ENCODE measurements around the gene LCOR. TPM values are rescaled to one million over a fixed set of nuclear protein-coding genes. Genes with fewer than 3 reads are reported as not detected.

LCOR gene
- total RNA-seq, 1 donor from 2014 or later = 14.8 TPM

- no peak for DNase-seq (ENCODE audit: low read depth, low spot score)
Measured at GRCh38 chr10:96984541-96985131, 152.5 kb downstream of the LCOR start.

DNA sequence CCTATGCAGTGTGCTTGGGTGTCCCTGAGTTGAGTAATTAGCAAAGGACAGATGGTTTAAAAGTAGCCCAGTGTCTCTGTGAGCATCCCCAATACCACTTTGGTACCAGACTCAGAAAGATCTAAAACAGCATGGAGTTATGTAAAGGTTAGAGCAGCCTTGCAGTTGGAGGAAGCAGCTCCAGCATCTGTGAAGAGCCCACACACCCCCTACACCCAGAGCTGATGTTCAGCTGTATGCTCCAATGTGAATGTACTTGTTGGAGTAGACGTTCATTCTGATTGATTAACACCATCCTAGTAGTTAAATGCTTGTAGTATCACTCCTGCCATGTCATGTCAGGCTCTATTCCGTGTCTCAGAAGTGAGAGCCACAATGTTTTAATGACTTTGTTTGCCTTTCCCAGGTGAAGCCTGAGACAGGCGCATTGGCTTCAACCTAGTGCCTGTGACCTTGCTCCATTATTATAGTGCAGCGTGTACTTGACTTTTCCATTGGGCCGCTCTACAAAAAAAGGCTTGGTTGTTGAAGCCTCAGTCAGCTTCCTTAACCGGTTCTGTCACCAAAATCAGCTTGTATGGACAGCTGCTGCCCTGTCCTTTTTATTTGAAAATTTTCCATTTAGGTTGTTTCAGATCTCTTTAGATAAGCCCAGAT, 154.2 kb downstream of the LCOR start:
- no peak for DNase-seq (ENCODE audit: low read depth, low spot score)

DNA sequence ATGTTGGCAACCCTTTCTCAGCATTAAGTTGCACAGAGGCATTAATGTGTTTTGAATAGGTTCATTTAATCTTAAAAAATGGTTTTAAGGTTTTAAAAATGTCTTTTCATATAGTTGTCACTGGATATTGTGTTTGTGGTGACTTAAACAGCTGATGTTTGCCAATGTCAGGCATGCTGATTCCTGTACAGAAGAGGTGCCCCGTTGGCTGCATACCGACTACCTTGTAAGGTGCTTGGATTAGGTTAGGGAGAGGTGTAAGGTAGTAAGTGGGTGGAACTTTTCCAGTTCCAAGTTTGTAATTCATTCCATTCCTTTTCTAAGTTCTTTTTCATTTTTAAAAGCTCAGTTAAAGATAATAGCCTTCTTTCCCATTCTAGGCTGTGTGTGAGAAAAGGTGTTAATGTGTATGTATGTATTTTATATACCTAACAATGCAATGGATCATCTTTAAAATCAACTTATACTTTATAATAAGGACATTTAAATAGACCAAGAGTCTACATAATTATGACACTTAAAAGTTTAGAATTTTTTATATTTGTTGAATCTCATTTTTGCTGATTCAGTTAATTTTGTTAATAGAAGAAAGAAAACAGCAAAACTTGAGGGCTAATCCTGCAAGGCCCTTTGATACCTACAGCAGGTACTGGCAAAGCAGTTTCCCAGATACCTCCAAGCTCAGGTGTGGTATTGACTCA, 155.2 kb downstream of the LCOR start:
- no peak for DNase-seq (ENCODE audit: low read depth, low spot score)

- no peak for DNase-seq (ENCODE audit: low read depth, low spot score)
Measured at GRCh38 chr10:96987842-96988175, 155.7 kb downstream of the LCOR start.

GRCh38 chr10:96988426-96988825, 156.3 kb downstream of the LCOR start:
- no peak for DNase-seq (ENCODE audit: low read depth, low spot score)

- no peak for DNase-seq (ENCODE audit: low read depth, low spot score)
Measured at GRCh38 chr10:96991313-96991841, 159.3 kb downstream of the LCOR start.

DNA sequence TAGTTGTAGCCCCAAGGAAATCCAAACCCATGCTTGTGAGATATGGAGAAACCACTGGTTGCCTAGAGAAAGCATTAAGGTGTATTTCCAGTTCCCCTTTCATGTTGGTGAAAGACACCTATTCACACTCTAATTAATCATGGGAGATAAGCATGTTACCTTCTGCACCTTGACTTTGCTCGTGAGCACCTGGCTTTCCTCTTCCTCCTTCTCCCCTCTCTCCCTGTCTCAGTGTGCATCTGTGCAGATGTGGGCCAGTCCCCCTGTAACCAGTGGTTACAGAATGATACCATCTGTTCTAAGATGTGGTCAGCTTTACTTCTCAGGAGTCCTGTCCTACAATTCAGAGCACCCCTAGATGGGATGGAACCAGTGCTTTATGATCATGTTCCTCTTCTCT, 160.6 kb downstream of the LCOR start:
- no peak for DNase-seq (ENCODE audit: low read depth, low spot score)

DNA sequence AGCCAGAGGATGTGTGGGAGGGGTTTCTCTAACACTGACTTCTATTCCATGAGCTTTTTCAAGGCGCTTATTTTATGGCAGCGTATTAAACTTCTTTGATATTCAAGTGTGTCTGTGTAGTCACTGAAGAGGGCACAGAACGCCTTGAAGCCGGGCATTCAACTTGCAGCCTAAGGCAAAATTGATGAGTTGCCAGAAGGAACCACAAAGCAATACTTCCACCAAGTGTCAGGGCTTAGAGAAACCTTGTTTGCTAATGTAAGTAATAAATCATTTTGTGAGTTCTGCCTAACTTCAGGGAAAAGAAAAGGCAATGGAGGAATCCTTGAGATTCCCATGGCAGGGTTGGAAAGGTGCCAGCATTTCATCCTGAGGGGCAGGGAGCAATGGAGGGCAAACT, 163.8 kb downstream of the LCOR start:
- DNase-seq (ENCODE audit: low read depth, low spot score) = no peak

DNA sequence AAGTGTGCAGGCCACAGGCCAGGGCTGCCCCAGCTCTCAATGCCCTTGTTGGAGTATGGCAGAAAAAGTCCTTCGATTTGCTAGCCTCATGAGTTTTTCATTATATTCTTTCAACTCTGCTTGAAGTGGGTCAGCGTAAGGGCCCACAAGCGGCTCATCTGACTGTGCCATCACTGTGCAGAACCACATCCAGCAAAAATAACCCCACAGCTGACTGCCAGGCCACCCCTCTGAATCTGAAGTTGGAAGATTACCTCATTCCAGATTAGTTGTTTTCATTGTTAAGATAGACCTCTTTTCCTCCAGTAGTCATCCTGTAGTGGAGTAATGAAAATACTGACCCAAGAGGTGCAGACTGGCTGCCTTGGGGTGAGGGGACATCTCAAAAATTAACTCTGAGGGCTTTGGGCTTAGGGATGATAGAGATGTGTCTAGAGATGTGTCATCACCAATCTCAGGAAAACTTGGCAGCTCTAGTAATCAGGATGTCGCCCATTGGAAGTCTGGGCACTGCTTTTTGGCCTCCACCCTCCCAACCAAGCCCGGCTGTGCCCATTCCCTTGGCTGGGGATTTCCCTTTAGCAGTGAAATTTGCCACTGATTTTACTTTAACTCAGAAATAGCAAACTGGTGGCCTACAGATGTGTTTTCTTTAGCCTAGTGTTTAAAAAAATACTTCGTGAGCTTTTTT, 164.3 kb downstream of the LCOR start:
- no peak for DNase-seq (ENCODE audit: low read depth, low spot score)

GRCh38 chr10:96998329-96998888, 166.3 kb downstream of the LCOR start:
- DNase-seq (ENCODE audit: low read depth, low spot score) = no peak

GRCh38 chr10:96999337-96999736, 167.2 kb downstream of the LCOR start:
- no peak for DNase-seq (ENCODE audit: low read depth, low spot score)

DNA sequence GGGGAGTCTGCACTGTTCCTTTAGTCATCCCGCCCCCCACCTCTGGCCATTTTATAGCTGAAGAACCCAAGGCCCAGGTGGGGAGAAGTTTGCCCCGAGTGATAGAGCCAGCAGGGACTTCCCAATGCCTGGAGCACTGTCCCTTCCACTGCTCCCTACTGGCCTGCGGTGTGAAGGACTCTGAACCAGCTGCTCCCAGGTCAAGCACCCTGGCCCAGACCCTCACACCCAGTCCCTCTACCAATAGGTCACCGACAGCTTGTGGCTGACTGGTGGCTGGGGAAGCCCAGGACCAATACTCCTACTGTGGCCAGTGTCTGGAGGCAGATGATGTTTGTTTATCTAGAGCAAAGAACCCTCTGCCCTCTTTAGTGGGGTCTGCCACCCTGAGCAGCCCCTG, 167.9 kb downstream of the LCOR start:
- no peak for DNase-seq (ENCODE audit: low read depth, low spot score)

- no peak for DNase-seq (ENCODE audit: low read depth, low spot score)
Measured at GRCh38 chr10:97000487-97001182, 168.5 kb downstream of the LCOR start.

GRCh38 chr10:97001183-97001991, 169.3 kb downstream of the LCOR start:
- DNase-seq (ENCODE audit: low read depth, low spot score) = no peak

DNA sequence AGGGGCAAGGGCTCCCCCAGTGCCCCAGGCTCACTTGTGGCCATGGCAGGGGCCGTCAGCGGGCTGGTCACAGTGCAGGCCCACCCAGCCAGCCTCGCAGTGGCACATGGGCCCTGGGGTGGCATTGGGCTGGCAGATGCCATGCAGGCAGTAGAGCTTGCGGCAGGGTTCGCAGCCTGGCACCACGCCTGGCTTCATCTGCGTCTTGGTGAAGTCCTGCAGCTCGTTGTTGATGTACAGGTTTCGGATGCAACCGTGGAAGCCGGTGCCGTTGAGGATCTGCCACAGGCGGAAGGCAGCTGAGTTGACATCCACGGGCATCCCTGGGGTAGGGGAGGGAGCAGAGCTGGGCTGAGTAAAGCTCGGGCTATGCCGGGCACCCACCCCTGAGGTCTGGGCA, 170.6 kb downstream of the LCOR start:
- DNase-seq (ENCODE audit: low read depth, low spot score) = no peak

DNA sequence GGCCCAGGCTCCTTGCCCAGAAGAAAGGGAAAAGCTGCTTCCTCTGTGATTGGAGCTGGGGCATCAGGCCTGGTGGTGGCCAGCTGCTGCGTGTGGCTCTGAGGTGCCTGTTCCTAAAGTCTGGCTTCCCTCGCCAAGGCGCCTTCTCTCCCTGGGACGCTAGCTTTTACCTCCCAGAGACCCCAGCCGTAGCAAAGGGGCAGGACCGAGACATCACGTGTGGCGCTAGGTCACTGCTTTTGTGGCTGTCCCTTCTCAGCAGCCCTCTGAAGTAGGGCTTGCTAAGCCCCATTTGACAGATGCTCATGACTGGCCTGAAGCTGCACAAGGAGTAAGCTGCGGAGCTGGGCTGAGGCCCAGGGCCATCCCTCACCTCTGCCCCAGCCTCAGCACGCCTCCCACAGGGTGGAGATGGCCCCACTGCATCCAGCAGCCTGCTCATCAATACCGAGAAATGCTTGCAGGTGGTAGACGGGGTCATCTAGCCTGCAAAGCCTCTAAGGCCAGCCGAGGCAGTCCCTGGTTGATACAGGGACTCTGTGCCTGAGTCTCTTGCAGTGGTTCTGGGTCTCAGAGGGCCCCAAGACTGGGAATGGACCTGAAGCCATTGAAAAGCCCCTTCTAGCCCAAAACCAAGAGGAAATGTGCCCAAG, 171.2 kb downstream of the LCOR start:
- DNase-seq (ENCODE audit: low read depth, low spot score) = no peak

DNA sequence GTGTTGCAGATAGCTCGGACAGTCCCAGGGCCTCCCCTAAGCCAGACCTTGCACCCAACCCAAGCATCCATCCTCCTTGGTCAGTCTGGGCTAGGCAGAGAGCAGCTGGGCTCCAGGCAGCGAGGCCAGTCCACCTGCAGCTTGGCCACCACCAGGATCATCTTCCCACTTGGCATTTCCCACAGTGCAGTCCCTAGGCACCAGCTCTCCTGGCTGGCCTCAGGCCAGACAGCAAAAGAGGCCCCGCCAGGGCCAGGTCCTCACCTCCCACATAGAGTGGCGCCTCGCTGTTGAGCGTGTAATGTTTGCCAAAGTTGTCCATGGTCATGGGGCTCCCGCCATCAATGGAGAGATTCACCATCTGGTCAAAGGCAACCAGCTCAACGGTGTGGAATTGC, 171.7 kb downstream of the LCOR start:
- no peak for DNase-seq (ENCODE audit: low read depth, low spot score)

DNA sequence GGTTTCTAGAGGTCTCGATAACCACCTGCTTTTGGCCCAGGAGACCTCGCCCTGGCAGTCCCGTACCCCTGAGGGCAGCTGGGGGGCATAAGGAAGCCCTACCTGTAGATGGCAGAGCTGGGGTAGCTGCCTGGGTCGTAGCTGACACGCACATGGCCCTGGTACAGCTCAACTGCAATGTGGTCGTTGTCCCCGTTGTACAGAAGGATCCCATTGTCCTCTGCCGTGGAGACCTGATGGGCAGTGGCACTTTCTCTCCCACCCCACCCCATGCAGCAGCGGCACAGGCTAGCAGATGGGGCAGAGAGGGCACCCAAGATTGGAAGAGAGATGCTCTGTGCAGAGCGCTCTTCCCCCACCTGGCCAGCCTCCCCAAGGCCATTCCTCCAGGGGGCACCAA, 172.5 kb downstream of the LCOR start:
- no peak for DNase-seq (ENCODE audit: low read depth, low spot score)

DNA sequence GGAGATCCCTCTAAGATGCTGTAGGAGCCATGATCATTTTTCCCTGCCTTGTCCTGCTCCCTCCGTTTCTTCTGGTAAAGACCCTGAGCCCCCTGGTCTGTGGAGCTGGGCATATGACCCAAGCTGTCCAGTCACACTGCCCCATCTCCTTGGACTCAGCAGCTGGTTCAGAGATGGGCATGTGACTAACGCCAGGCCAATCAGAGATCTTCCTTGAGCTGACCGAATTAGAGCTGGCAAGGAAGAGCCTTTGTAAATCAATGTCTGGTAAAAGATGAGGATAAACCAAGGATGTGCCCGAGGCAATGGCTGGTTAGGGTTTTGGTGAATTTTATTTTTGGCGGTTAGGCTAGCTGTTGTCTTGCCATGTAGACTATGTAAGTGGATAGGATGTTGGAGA, 173.3 kb downstream of the LCOR start:
- no peak for DNase-seq (ENCODE audit: low read depth, low spot score)

DNA sequence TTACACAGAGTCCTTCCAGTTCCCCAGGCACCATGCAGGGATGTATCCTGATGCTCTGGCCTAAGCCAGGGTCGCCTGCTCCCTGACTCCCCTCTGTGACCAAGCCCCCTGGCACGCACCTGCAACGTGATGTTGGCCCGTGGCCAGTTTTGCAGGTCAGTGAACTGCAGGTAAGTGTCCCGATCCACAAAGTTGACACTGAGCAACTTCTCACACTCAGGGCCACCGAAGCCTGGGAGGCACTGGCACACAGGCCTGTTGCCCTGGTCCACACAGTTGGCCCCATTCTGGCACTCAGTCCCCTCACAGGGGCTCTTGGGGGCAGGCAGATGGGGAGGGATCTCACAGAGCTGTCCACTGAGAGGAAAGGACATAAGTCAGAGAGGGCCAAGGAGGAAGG, 174.3 kb downstream of the LCOR start:
- no peak for DNase-seq (ENCODE audit: low read depth, low spot score)

All from pulmonary artery endothelial cell (primary cell).